K562 (cell line): Measurements from ENCODE around the gene LRRC57. TPM values are rescaled to one million over a fixed set of nuclear protein-coding genes. Genes with fewer than 3 reads are reported as not detected.

Source experiments
- DNMT1 ChIP-seq: fragments of 450-650 bp; IDR thresholded peaks from 2 replicates; pipeline ENCODE4 v1.6.1; 2016; ENCODE audit warnings: antibody characterized with exemption, mild to moderate bottlenecking
- EGR1 ChIP-seq: fragments of 450-650 bp; conservative IDR thresholded peaks from 2 replicates; pipeline ENCODE4 v1.6.1; 2017; ENCODE audit warnings: mild to moderate bottlenecking
- RBM22 ChIP-seq: fragments of 200-400 bp; formaldehyde crosslinking; IDR thresholded peaks from 2 replicates; pipeline ENCODE4 v1.6.1; 2018; ENCODE audit warnings: low read length, low read depth; ENCODE audit not compliant: poor library complexity, severe bottlenecking
- ZNF12 ChIP-seq: sonication (generic); formaldehyde crosslinking; IDR thresholded peaks from 2 replicates; pipeline ENCODE4 v1.4.0; 2020; ENCODE audit warnings: mild to moderate bottlenecking, missing genetic modification reagents
- ZNF431 ChIP-seq: sonication (generic); formaldehyde crosslinking; IDR thresholded peaks from 2 replicates; pipeline ENCODE4 v1.8.0; 2022; ENCODE audit warnings: mild to moderate bottlenecking, missing genetic modification reagents
- polyA plus RNA-seq, 8 experiments: library from polyadenylated mRNA; depleted of rRNA in 4 of 8; stranded (reverse) in 5 of 8; unstranded in 3 of 8; fragments of >200 nt; fragmentation: Nextera tagmentation in 2 of 8; fragmentation: Illumina TruSeq in 1 of 8; extraction: Ambion mirVana in 2 of 8; extraction: Trizol in 1 of 8; gene quantifications; 2 replicates each; pipeline versions ENCODE4 v1.2.1 to v1.2.3, GENCODE V29; 2011 to 2014; ENCODE audit warnings: inconsistent platforms in 1 of 8, missing spikeins in 1 of 8
- total RNA-seq, 7 experiments: library from RNA; depleted of rRNA in 6 of 7; stranded (reverse); fragments of >200 nt in 6 of 7; fragmentation: Illumina TruSeq in 2 of 7; extraction: Trizol in 2 of 7; gene quantifications; 2 replicates each; pipeline versions ENCODE4 v1.2.1 to v1.2.3, GENCODE V29; 2011 to 2021; ENCODE audit warnings: low replicate concordance in 1 of 7
- TF ChIP-seq, protein P1 (sequence below): fragments of 450-650 bp; IDR thresholded peaks from 2 replicates; pipeline ENCODE4 v1.6.1; 2016; ENCODE audit warnings: mild to moderate bottlenecking, moderate library complexity
- TF ChIP-seq, protein P2 (sequence below), 2 experiments: IDR thresholded peaks; 2 replicates each; pipeline ENCODE4 v1.6.1; 2011; ENCODE audit warnings: borderline replicate concordance in 1 of 2, control low read depth in 1 of 2, low read depth in 1 of 2, low read length in 1 of 2, mild to moderate bottlenecking in 1 of 2, mixed read lengths in 1 of 2, moderate library complexity in 1 of 2; ENCODE audit not compliant: insufficient read depth in 1 of 2, insufficient read length in 1 of 2, poor library complexity in 1 of 2, severe bottlenecking in 1 of 2; ENCODE audit errors: extremely low read depth in 1 of 2
- TF ChIP-seq, protein P3 (sequence below): sonication (generic); formaldehyde crosslinking; IDR thresholded peaks from 2 replicates; pipeline ENCODE4 v1.5.0; 2020; ENCODE audit warnings: missing genetic modification reagents
- TF ChIP-seq, protein P4 (sequence below): sonication (generic); formaldehyde crosslinking; IDR thresholded peaks from 2 replicates; pipeline ENCODE4 v1.8.0; 2022; ENCODE audit warnings: mild to moderate bottlenecking, missing genetic modification reagents

LRRC57 gene
- total and polyA plus RNA-seq, 9 of the 15 experiments (the other 6 are each of a cell fraction or from before 2014, with no cell fraction given), result 3.9 to 20.4 (median 14.8) TPM

DNA sequence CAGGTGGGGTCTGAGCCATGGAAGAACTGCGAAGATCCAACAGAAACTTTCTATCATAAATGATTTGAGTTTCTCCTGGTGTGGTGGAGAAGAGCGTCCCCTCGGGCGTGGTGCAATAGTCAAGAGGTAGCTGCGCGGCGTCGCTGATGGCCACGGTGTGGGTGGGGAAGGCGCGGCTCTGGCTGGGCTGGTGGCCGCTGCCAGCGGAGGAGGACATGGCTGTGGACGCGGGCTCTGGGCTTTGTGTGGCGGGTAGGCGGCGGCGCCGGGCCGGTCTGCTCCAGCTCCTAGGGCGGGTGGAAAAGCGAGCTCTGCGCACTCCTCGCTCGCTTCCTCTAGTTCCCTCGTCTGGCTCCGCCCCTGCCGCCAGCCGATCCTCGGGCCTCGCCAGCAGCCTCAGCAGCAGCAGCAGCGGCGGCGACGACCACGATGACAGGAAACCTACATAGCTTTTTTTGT is 32.7 kb upstream of the LRRC57 start (continued):
- TF ChIP-seq, protein P1, sequence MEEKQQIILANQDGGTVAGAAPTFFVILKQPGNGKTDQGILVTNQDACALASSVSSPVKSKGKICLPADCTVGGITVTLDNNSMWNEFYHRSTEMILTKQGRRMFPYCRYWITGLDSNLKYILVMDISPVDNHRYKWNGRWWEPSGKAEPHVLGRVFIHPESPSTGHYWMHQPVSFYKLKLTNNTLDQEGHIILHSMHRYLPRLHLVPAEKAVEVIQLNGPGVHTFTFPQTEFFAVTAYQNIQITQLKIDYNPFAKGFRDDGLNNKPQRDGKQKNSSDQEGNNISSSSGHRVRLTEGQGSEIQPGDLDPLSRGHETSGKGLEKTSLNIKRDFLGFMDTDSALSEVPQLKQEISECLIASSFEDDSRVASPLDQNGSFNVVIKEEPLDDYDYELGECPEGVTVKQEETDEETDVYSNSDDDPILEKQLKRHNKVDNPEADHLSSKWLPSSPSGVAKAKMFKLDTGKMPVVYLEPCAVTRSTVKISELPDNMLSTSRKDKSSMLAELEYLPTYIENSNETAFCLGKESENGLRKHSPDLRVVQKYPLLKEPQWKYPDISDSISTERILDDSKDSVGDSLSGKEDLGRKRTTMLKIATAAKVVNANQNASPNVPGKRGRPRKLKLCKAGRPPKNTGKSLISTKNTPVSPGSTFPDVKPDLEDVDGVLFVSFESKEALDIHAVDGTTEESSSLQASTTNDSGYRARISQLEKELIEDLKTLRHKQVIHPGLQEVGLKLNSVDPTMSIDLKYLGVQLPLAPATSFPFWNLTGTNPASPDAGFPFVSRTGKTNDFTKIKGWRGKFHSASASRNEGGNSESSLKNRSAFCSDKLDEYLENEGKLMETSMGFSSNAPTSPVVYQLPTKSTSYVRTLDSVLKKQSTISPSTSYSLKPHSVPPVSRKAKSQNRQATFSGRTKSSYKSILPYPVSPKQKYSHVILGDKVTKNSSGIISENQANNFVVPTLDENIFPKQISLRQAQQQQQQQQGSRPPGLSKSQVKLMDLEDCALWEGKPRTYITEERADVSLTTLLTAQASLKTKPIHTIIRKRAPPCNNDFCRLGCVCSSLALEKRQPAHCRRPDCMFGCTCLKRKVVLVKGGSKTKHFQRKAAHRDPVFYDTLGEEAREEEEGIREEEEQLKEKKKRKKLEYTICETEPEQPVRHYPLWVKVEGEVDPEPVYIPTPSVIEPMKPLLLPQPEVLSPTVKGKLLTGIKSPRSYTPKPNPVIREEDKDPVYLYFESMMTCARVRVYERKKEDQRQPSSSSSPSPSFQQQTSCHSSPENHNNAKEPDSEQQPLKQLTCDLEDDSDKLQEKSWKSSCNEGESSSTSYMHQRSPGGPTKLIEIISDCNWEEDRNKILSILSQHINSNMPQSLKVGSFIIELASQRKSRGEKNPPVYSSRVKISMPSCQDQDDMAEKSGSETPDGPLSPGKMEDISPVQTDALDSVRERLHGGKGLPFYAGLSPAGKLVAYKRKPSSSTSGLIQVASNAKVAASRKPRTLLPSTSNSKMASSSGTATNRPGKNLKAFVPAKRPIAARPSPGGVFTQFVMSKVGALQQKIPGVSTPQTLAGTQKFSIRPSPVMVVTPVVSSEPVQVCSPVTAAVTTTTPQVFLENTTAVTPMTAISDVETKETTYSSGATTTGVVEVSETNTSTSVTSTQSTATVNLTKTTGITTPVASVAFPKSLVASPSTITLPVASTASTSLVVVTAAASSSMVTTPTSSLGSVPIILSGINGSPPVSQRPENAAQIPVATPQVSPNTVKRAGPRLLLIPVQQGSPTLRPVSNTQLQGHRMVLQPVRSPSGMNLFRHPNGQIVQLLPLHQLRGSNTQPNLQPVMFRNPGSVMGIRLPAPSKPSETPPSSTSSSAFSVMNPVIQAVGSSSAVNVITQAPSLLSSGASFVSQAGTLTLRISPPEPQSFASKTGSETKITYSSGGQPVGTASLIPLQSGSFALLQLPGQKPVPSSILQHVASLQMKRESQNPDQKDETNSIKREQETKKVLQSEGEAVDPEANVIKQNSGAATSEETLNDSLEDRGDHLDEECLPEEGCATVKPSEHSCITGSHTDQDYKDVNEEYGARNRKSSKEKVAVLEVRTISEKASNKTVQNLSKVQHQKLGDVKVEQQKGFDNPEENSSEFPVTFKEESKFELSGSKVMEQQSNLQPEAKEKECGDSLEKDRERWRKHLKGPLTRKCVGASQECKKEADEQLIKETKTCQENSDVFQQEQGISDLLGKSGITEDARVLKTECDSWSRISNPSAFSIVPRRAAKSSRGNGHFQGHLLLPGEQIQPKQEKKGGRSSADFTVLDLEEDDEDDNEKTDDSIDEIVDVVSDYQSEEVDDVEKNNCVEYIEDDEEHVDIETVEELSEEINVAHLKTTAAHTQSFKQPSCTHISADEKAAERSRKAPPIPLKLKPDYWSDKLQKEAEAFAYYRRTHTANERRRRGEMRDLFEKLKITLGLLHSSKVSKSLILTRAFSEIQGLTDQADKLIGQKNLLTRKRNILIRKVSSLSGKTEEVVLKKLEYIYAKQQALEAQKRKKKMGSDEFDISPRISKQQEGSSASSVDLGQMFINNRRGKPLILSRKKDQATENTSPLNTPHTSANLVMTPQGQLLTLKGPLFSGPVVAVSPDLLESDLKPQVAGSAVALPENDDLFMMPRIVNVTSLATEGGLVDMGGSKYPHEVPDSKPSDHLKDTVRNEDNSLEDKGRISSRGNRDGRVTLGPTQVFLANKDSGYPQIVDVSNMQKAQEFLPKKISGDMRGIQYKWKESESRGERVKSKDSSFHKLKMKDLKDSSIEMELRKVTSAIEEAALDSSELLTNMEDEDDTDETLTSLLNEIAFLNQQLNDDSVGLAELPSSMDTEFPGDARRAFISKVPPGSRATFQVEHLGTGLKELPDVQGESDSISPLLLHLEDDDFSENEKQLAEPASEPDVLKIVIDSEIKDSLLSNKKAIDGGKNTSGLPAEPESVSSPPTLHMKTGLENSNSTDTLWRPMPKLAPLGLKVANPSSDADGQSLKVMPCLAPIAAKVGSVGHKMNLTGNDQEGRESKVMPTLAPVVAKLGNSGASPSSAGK, result peak; percentile 72
- TF ChIP-seq DNMT1, result no peak
- no peak for TF ChIP-seq RBM22
- TF ChIP-seq ZNF431, result no peak
- TF ChIP-seq, protein P2, sequence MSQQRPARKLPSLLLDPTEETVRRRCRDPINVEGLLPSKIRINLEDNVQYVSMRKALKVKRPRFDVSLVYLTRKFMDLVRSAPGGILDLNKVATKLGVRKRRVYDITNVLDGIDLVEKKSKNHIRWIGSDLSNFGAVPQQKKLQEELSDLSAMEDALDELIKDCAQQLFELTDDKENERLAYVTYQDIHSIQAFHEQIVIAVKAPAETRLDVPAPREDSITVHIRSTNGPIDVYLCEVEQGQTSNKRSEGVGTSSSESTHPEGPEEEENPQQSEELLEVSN (IDR thresholded peaks at IDR 0.05; ENCODE audit: borderline replicate concordance in 1 of 2, extremely low read depth in 1 of 2, insufficient read depth in 1 of 2, insufficient read length in 1 of 2, low read depth in 1 of 2, low read length in 1 of 2, poor library complexity in 1 of 2, severe bottlenecking in 1 of 2), result peak; percentile 15 to 68
- peak; percentile 27; the same call in 1 of the 2 replicates for TF ChIP-seq EGR1
- TF ChIP-seq, protein P3, sequence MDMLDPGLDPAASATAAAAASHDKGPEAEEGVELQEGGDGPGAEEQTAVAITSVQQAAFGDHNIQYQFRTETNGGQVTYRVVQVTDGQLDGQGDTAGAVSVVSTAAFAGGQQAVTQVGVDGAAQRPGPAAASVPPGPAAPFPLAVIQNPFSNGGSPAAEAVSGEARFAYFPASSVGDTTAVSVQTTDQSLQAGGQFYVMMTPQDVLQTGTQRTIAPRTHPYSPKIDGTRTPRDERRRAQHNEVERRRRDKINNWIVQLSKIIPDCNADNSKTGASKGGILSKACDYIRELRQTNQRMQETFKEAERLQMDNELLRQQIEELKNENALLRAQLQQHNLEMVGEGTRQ (CRISPR knock-in tag), result no peak
- TF ChIP-seq, protein P4, sequence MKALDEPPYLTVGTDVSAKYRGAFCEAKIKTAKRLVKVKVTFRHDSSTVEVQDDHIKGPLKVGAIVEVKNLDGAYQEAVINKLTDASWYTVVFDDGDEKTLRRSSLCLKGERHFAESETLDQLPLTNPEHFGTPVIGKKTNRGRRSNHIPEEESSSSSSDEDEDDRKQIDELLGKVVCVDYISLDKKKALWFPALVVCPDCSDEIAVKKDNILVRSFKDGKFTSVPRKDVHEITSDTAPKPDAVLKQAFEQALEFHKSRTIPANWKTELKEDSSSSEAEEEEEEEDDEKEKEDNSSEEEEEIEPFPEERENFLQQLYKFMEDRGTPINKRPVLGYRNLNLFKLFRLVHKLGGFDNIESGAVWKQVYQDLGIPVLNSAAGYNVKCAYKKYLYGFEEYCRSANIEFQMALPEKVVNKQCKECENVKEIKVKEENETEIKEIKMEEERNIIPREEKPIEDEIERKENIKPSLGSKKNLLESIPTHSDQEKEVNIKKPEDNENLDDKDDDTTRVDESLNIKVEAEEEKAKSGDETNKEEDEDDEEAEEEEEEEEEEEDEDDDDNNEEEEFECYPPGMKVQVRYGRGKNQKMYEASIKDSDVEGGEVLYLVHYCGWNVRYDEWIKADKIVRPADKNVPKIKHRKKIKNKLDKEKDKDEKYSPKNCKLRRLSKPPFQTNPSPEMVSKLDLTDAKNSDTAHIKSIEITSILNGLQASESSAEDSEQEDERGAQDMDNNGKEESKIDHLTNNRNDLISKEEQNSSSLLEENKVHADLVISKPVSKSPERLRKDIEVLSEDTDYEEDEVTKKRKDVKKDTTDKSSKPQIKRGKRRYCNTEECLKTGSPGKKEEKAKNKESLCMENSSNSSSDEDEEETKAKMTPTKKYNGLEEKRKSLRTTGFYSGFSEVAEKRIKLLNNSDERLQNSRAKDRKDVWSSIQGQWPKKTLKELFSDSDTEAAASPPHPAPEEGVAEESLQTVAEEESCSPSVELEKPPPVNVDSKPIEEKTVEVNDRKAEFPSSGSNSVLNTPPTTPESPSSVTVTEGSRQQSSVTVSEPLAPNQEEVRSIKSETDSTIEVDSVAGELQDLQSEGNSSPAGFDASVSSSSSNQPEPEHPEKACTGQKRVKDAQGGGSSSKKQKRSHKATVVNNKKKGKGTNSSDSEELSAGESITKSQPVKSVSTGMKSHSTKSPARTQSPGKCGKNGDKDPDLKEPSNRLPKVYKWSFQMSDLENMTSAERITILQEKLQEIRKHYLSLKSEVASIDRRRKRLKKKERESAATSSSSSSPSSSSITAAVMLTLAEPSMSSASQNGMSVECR (CRISPR knock-in tag), result 0 out of 2 replicates have a peak, but pooled peaks have one; percentile 24
- no peak for TF ChIP-seq ZNF12 (CRISPR knock-in tag)
